Osteoblast (primary cell): ENCODE measurements around the gene ZNF268. TPM values are rescaled to one million over a fixed set of nuclear protein-coding genes. Genes with fewer than 3 reads are reported as not detected.

Experiments
- DNase-seq: peaks from one replicate; pipeline ENCODE4 v3.0.0; 2011; ENCODE audit warnings: low spot score, mixed read lengths; ENCODE audit not compliant: insufficient read length; ENCODE audit errors: missing footprints
- H2AFZ ChIP-seq: 2 replicates; pipeline ENCODE4 v1.6.0; 2011; ENCODE audit warnings: mild to moderate bottlenecking, low read length
- H3K27ac ChIP-seq: 2 replicates; pipeline ENCODE4 v1.5.1; 2011; ENCODE audit warnings: mild to moderate bottlenecking, low read depth, low read length, moderate library complexity
- H3K27me3 ChIP-seq: 2 replicates; pipeline ENCODE4 v1.6.0; 2012; ENCODE audit warnings: mild to moderate bottlenecking, control low read depth, inconsistent platforms, low read length, moderate library complexity; ENCODE audit not compliant: insufficient read depth
- H3K36me3 ChIP-seq: 2 replicates; pipeline ENCODE4 v1.5.1; 2011; ENCODE audit warnings: mild to moderate bottlenecking, low read length, control low read depth, moderate library complexity; ENCODE audit not compliant: insufficient read depth
- H3K4me1 ChIP-seq: 2 replicates; pipeline ENCODE4 v1.5.1; 2011; ENCODE audit warnings: mild to moderate bottlenecking, low read length, control low read depth, moderate library complexity; ENCODE audit not compliant: insufficient read depth
- H3K4me2 ChIP-seq: 2 replicates; pipeline ENCODE4 v1.6.0; 2011; ENCODE audit warnings: mild to moderate bottlenecking, low read length; ENCODE audit not compliant: insufficient read depth
- H3K4me3 ChIP-seq: fragments of 200-600 bp; sonication (generic); 3 replicates; pipeline ENCODE4 v1.5.1; 2012; ENCODE audit warnings: mild to moderate bottlenecking, low read length, inconsistent platforms; ENCODE audit not compliant: insufficient read depth
- H3K79me2 ChIP-seq: 2 replicates; pipeline ENCODE4 v1.6.0; 2012; ENCODE audit warnings: mild to moderate bottlenecking, low read length, control low read depth, inconsistent platforms; ENCODE audit not compliant: insufficient read depth
- H3K9me3 ChIP-seq: 2 replicates; pipeline ENCODE4 v1.5.1; 2011; ENCODE audit warnings: low read depth, low read length, control low read depth
- H4K20me1 ChIP-seq: 2 replicates; pipeline ENCODE4 v1.6.0; 2012; ENCODE audit warnings: mild to moderate bottlenecking, low read length, control low read depth; ENCODE audit not compliant: insufficient read depth
- total RNA-seq: library from RNA; depleted of rRNA; stranded (reverse); fragments of >200 nt; gene quantifications from 2 replicates; pipeline ENCODE4 v1.2.3, GENCODE V29; 2012
- TF ChIP-seq, protein P1 (sequence below): IDR thresholded peaks from 2 replicates; pipeline ENCODE4 v1.5.1; 2011; ENCODE audit warnings: mild to moderate bottlenecking, low read depth, low read length, moderate library complexity; ENCODE audit errors: extremely low read depth

ZNF268 gene
- total RNA-seq, 1 donor = 20.3 TPM

DNA sequence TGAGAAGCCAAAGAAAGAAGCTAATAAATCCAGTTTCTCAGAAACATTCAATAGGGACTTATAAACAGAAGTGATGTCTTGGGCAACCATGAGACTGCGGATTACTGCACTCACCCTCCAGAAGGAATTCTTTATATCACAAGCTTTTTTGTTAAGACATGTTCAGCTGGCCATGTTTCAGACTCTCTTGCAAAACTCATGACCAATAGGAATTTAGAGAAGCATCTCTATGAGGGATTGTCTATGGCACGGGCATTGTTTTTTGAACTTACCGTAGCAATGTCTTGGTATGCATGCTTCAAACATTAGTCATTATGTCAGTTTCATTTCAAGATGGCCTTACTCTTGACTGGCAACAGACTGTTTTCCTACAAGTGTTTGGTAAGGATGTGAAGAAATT is 15.5 kb upstream of the ZNF268 start:
- H3K4me2 ChIP-seq = no peak overlapping the region
- no peaks in the 10 kb centered on the region for H4K20me1 ChIP-seq
- H3K4me1 ChIP-seq = no peaks in the 10 kb centered on the region
- H3K27me3 ChIP-seq = no peaks in the 10 kb centered on the region
- H3K27ac ChIP-seq = no peak overlapping the region
- no peaks in the 10 kb centered on the region for H3K9me3 ChIP-seq
- H3K4me3 ChIP-seq = no peak overlapping the region
- DNase-seq = no peak
- no peaks in the 10 kb centered on the region for H3K36me3 ChIP-seq
- TF ChIP-seq, protein P1, sequence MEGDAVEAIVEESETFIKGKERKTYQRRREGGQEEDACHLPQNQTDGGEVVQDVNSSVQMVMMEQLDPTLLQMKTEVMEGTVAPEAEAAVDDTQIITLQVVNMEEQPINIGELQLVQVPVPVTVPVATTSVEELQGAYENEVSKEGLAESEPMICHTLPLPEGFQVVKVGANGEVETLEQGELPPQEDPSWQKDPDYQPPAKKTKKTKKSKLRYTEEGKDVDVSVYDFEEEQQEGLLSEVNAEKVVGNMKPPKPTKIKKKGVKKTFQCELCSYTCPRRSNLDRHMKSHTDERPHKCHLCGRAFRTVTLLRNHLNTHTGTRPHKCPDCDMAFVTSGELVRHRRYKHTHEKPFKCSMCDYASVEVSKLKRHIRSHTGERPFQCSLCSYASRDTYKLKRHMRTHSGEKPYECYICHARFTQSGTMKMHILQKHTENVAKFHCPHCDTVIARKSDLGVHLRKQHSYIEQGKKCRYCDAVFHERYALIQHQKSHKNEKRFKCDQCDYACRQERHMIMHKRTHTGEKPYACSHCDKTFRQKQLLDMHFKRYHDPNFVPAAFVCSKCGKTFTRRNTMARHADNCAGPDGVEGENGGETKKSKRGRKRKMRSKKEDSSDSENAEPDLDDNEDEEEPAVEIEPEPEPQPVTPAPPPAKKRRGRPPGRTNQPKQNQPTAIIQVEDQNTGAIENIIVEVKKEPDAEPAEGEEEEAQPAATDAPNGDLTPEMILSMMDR = no peak
- H2AFZ ChIP-seq = no peak overlapping the region
- H3K79me2 ChIP-seq = no peaks in the 10 kb centered on the region

DNA sequence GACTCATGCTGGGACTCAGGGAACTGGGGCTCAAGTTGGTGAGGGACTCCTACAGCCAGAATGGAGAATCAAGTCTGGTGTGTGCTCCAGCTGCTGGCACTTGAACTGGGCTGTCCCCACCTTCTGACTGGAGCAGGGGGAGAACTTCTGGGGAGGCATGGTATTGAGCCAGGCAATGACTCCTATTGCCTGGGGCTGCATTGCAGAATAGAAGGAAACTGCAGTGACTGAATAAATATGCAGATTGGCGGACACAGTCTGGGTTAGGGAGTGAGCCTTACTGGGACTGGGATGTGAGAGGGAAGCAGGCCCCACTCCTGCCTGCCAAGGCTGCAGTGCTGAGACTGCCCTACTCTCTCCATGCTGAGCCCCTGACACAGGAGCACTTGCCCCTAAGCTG is 8.8 kb upstream of the ZNF268 start:
- no peaks in the 10 kb centered on the region for H4K20me1 ChIP-seq
- H3K4me3 ChIP-seq = no peak overlapping the region
- no peak for DNase-seq
- H3K36me3 ChIP-seq = no peaks in the 10 kb centered on the region
- H2AFZ ChIP-seq = no peak overlapping the region
- no peaks in the 10 kb centered on the region for H3K4me1 ChIP-seq
- peaks cover 2% of the 10 kb centered on the region for H3K9me3 ChIP-seq
- no peaks in the 10 kb centered on the region for H3K79me2 ChIP-seq
- TF ChIP-seq, protein P1 = no peak
- no peak overlapping the region for H3K27ac ChIP-seq
- no peaks in the 10 kb centered on the region for H3K27me3 ChIP-seq
- no peak overlapping the region for H3K4me2 ChIP-seq

DNA sequence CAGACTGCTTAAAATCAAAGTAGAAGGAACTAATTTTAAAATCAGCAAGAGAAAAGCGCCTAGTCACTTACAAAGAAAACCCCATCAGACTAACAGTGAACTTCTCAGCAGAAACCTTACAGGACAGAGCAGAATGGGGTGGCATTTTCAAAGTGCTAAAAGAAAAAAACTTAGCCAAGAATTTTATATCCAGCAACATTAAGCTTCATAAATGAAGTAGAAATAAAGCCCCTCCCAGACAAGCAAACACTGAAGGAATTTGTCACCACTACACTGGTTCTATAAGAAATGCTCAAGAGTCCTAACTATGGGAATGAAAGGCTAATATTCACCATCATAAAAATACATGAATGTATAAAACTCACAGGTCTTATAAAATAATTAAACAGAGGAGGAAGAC is 6.4 kb upstream of the ZNF268 start:
- Histone ChIP-seq H4K20me1 (no peaks in the 10 kb centered on the region), H3K9me3 (peaks cover 2% of the 10 kb centered on the region), H3K27ac (no peak overlapping the region), H3K4me3 (no peak overlapping the region), H3K4me1 (no peaks in the 10 kb centered on the region), H3K79me2 (no peaks in the 10 kb centered on the region), H3K36me3 (no peaks in the 10 kb centered on the region), H2AFZ (no peak overlapping the region), H3K27me3 (no peaks in the 10 kb centered on the region), H3K4me2 (no peak overlapping the region)
- TF ChIP-seq, protein P1 = no peak
- DNase-seq = no peak

DNA sequence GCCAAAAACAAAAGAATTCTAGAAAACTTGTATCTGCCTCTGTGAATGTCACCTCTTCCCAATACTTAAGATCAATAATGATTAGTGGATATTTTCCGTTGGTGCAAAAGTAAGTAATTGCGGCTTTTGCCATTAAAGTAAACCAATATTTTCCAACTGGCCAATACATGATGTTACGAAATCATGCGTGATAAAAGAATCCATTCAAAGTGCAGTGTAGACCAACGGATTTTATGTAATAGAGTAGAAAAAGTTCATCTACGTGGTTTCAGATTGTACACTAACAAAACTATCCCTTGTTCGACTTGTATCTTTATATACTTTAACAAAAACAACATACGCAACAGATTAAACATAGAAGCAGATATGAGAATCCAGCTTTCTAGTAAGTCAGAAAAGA is 626 bp upstream of the ZNF268 start:
- no peak overlapping the region for H3K4me3 ChIP-seq
- H3K36me3 ChIP-seq = peaks cover 21% of the 10 kb centered on the region
- no peak overlapping the region for H3K4me2 ChIP-seq
- no peaks in the 10 kb centered on the region for H4K20me1 ChIP-seq
- H3K79me2 ChIP-seq = peaks cover 26% of the 10 kb centered on the region
- H3K27me3 ChIP-seq = no peaks in the 10 kb centered on the region
- no peak for DNase-seq
- H2AFZ ChIP-seq = no peak overlapping the region
- peaks cover 2% of the 10 kb centered on the region for H3K9me3 ChIP-seq
- no peak overlapping the region for H3K27ac ChIP-seq
- peaks cover 8% of the 10 kb centered on the region for H3K4me1 ChIP-seq
- TF ChIP-seq, protein P1 = no peak
